ENCODE results near the gene DDX3X.

- TF ChIP-seq POU2F2 (IDR thresholded peaks at IDR 0.05; ENCODE audit: low read depth, low read length) (no peak), PAX5 (IDR thresholded peaks at IDR 0.05; ENCODE audit: insufficient read depth, low read length, severe bottlenecking) (no peak), POLR2A (IDR thresholded peaks at IDR 0.05; ENCODE audit: low read depth, low read length) (no peak), TAF1 (IDR thresholded peaks at IDR 0.05; ENCODE audit: low read depth, low read length) (no peak)
Observed at GRCh38 chrX:41407816-41408215, 73.9 kb downstream of the DDX3X start.

Measured in GM12891 (cell line).